ENCODE results near the gene CCDC149. TPM values are rescaled to one million over a fixed set of nuclear protein-coding genes. Genes with fewer than 3 reads are reported as not detected.

Gene CCDC149
- total RNA-seq, 1 experiment from 2014 or later = 3.6 TPM

DNA sequence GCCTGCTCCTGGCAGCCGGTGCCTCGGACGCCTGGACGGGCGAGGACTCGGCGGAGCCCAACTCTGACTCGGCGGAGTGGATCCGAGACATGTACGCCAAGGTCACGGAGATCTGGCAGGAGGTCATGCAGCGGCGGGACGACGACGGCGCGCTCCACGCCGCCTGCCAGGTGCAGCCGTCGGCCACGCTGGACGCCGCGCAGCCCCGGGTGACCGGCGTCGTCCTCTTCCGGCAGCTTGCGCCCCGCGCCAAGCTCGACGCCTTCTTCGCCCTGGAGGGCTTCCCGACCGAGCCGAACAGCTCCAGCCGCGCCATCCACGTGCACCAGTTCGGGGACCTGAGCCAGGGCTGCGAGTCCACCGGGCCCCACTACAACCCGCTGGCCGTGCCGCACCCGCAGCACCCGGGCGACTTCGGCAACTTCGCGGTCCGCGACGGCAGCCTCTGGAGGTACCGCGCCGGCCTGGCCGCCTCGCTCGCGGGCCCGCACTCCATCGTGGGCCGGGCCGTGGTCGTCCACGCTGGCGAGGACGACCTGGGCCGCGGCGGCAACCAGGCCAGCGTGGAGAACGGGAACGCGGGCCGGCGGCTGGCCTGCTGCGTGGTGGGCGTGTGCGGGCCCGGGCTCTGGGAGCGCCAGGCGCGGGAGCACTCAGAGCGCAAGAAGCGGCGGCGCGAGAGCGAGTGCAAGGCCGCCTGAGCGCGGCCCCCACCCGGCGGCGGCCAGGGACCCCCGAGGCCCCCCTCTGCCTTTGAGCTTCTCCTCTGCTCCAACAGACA, 113.1 kb downstream of the CCDC149 start:
- DNase-seq (ENCODE audit: low read depth, low spot score) = no peak
- no peaks in the 10 kb centered on the region for H3K4me1 ChIP-seq (ENCODE audit: control insufficient read depth, insufficient read depth, low read length)
- ChIA-PET CTCF (no interaction called here), POLR2A (no interaction called here)
- intact Hi-C loops (cut with micrococcal nuclease; ENCODE audit: unreplicated experiment) (no loop called here), in situ Hi-C loops (cut with HindIII; ENCODE audit: low pct_unique_long_range_greater_than_20kb, low sequenced_read_pairs) (no loop called here)
- no peaks in the 10 kb centered on the region for H3K27me3 ChIP-seq (ENCODE audit: control insufficient read depth, insufficient read depth, low read length)
- H3K9me3 ChIP-seq (ENCODE audit: control insufficient read depth, insufficient read depth, low read depth, low read length) = no peaks in the 10 kb centered on the region
- H3K4me3 ChIP-seq (ENCODE audit: low read depth in 2 of 2, low read length in 2 of 2) = no peak overlapping the region
- no TSS peak for BruUV-seq (replicated peaks)
- TF ChIP-seq, protein P1, sequence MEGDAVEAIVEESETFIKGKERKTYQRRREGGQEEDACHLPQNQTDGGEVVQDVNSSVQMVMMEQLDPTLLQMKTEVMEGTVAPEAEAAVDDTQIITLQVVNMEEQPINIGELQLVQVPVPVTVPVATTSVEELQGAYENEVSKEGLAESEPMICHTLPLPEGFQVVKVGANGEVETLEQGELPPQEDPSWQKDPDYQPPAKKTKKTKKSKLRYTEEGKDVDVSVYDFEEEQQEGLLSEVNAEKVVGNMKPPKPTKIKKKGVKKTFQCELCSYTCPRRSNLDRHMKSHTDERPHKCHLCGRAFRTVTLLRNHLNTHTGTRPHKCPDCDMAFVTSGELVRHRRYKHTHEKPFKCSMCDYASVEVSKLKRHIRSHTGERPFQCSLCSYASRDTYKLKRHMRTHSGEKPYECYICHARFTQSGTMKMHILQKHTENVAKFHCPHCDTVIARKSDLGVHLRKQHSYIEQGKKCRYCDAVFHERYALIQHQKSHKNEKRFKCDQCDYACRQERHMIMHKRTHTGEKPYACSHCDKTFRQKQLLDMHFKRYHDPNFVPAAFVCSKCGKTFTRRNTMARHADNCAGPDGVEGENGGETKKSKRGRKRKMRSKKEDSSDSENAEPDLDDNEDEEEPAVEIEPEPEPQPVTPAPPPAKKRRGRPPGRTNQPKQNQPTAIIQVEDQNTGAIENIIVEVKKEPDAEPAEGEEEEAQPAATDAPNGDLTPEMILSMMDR (IDR thresholded peaks at IDR 0.05) = no peak
- TF ChIP-seq POLR2AphosphoS5 (IDR thresholded peaks at IDR 0.05; ENCODE audit: low read depth, low read length) (no peak), TCF7L2 (IDR thresholded peaks at IDR 0.05; ENCODE audit: low read depth, low read length) (no peak), SIN3A (IDR thresholded peaks at IDR 0.05; ENCODE audit: borderline replicate concordance, insufficient read depth, low read depth, low read length) (no peak)
- TF ChIP-seq, protein P2, sequence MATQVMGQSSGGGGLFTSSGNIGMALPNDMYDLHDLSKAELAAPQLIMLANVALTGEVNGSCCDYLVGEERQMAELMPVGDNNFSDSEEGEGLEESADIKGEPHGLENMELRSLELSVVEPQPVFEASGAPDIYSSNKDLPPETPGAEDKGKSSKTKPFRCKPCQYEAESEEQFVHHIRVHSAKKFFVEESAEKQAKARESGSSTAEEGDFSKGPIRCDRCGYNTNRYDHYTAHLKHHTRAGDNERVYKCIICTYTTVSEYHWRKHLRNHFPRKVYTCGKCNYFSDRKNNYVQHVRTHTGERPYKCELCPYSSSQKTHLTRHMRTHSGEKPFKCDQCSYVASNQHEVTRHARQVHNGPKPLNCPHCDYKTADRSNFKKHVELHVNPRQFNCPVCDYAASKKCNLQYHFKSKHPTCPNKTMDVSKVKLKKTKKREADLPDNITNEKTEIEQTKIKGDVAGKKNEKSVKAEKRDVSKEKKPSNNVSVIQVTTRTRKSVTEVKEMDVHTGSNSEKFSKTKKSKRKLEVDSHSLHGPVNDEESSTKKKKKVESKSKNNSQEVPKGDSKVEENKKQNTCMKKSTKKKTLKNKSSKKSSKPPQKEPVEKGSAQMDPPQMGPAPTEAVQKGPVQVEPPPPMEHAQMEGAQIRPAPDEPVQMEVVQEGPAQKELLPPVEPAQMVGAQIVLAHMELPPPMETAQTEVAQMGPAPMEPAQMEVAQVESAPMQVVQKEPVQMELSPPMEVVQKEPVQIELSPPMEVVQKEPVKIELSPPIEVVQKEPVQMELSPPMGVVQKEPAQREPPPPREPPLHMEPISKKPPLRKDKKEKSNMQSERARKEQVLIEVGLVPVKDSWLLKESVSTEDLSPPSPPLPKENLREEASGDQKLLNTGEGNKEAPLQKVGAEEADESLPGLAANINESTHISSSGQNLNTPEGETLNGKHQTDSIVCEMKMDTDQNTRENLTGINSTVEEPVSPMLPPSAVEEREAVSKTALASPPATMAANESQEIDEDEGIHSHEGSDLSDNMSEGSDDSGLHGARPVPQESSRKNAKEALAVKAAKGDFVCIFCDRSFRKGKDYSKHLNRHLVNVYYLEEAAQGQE (IDR thresholded peaks at IDR 0.05; ENCODE audit: insufficient read depth in 1 of 2, low read depth in 2 of 2, low read length in 1 of 2) = no peak
- no peak for ATAC-seq
- H3K36me3 ChIP-seq (ENCODE audit: control insufficient read depth, insufficient read depth, low read length) = no peaks in the 10 kb centered on the region
- H3K27ac ChIP-seq (ENCODE audit: low read length) = no peak overlapping the region

DNA sequence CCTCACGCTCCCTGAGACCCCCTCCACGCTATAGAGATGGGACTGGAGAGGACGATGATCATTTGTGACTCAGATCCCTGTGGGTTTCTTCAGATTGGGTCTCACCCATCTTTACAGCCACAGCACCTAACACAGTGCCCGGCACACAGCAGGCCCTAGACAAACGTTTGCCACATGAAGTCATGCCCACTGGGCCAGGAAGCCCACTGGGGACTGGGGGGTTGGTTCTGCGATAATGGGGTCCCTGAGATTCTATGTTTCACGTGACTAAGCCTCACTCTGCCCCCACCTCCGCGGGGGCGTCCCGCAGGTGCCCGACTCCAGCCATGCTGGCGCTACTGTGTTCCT, 113.7 kb downstream of the CCDC149 start:
- no peaks in the 10 kb centered on the region for H3K4me1 ChIP-seq (ENCODE audit: control insufficient read depth, insufficient read depth, low read length)
- intact Hi-C loops (cut with micrococcal nuclease; ENCODE audit: unreplicated experiment) (no loop called here), in situ Hi-C loops (cut with HindIII; ENCODE audit: low pct_unique_long_range_greater_than_20kb, low sequenced_read_pairs) (no loop called here)
- no peaks in the 10 kb centered on the region for H3K36me3 ChIP-seq (ENCODE audit: control insufficient read depth, insufficient read depth, low read length)
- BruUV-seq (replicated peaks) = no TSS peak
- ChIA-PET POLR2A (no interaction called here), CTCF (no interaction called here)
- no peak for DNase-seq (ENCODE audit: low read depth, low spot score)
- H3K4me3 ChIP-seq (ENCODE audit: low read depth in 2 of 2, low read length in 2 of 2) = no peak overlapping the region
- no peaks in the 10 kb centered on the region for H3K9me3 ChIP-seq (ENCODE audit: control insufficient read depth, insufficient read depth, low read depth, low read length)
- H3K27me3 ChIP-seq (ENCODE audit: control insufficient read depth, insufficient read depth, low read length) = no peaks in the 10 kb centered on the region
- TF ChIP-seq SIN3A (IDR thresholded peaks at IDR 0.05; ENCODE audit: borderline replicate concordance, insufficient read depth, low read depth, low read length) = no peak
- no peak for TF ChIP-seq POLR2AphosphoS5 (IDR thresholded peaks at IDR 0.05; ENCODE audit: low read depth, low read length)
- TF ChIP-seq, protein P2 (IDR thresholded peaks at IDR 0.05; ENCODE audit: insufficient read depth in 1 of 2, low read depth in 2 of 2, low read length in 1 of 2) = no peak
- TF ChIP-seq TCF7L2 (IDR thresholded peaks at IDR 0.05; ENCODE audit: low read depth, low read length) = no peak
- TF ChIP-seq, protein P1 (IDR thresholded peaks at IDR 0.05) = no peak
- no peak for ATAC-seq
- H3K27ac ChIP-seq (ENCODE audit: low read length) = no peak overlapping the region

All from Panc1 (cell line).